Duodenal mucosa (tissue), 2 donors: ENCODE measurements around the gene HYAL1.

ENCODE experiments used
- H3K27ac ChIP-seq: one replicate; pipeline ENCODE4 v1.7.0; 2013; ENCODE audit warnings: low read depth, low read length
- H3K27me3 ChIP-seq, 2 donors: one replicate each; pipeline ENCODE4 v1.7.0; 2013; ENCODE audit warnings: low read length in 2 of 2, control low read depth in 1 of 2; ENCODE audit not compliant: insufficient read depth in 2 of 2, control insufficient read depth in 1 of 2
- H3K36me3 ChIP-seq, 2 donors: one replicate each; pipeline ENCODE4 v1.7.0; 2013; ENCODE audit warnings: low read length in 2 of 2, control low read depth in 1 of 2; ENCODE audit not compliant: insufficient read depth in 2 of 2, control insufficient read depth in 1 of 2
- H3K4me1 ChIP-seq, 2 donors: one replicate each; pipeline ENCODE4 v1.7.0; 2013; ENCODE audit warnings: low read length in 2 of 2, control low read depth in 1 of 2; ENCODE audit not compliant: insufficient read depth in 2 of 2, control insufficient read depth in 1 of 2
- H3K4me3 ChIP-seq, 2 donors: one replicate each; pipeline ENCODE4 v1.7.0; 2013; ENCODE audit warnings: low read length in 2 of 2, low read depth in 1 of 2
- H3K9ac ChIP-seq, 2 donors: one replicate each; pipeline ENCODE4 v1.7.0; 2013; ENCODE audit warnings: low read length in 2 of 2, low read depth in 1 of 2
- H3K9me3 ChIP-seq, 2 donors: one replicate each; pipeline ENCODE4 v1.7.0; 2013; ENCODE audit warnings: low read length in 2 of 2, control low read depth in 1 of 2; ENCODE audit not compliant: control insufficient read depth in 1 of 2

The HYAL1 gene

DNA sequence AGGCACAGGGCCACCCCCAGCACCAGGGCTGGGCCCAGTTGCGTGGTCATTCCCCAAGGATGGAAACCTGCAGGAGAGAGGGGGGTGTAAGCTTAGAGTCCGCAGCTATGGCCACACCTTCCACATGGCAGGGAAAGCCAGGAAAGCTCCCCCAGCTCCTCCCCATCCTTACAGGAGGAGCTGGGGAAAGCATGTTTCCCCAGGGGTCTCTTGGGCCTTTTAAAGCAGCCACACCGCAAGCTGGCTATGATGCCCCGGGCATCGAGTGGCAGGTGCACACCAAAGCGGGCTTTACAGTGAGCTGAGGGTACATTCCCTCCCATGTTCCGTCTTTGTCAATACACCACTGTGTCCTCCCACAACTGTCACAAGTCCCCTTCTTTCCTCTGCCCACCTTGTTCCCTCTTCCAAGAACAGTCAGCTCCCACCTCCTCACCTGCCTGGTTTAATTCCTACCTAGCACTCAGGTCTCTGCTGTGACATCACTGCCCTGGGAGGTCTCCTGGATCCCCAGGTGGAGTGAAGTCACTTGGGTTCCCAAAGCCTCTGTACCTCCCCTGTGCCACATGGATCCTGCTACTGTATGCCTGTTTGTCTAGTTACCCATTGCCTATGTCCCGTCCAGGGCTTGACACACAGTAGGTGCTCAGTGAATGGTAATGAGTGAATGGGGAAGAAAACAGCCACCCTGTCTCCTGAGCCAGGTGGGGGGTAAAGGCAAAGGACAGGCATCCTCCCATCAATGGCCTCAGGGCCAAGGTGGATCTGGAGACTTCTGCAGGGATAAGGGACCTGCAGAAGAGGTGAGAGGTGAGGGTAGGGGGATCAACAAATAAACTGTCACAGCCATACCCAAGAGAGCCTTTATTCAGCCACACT, 7.6 kb downstream of the HYAL1 start:
- Histone ChIP-seq H3K4me3 (no peak overlapping the region), H3K4me1 (peaks cover 40 to 44% of the 10 kb centered on the region in 2 donors), H3K27me3 (no peaks in the 10 kb centered on the region), H3K9me3 (no peaks in the 10 kb centered on the region), H3K27ac (no peak overlapping the region), H3K36me3 (no peaks in the 10 kb centered on the region), H3K9ac (no peak overlapping the region)

DNA sequence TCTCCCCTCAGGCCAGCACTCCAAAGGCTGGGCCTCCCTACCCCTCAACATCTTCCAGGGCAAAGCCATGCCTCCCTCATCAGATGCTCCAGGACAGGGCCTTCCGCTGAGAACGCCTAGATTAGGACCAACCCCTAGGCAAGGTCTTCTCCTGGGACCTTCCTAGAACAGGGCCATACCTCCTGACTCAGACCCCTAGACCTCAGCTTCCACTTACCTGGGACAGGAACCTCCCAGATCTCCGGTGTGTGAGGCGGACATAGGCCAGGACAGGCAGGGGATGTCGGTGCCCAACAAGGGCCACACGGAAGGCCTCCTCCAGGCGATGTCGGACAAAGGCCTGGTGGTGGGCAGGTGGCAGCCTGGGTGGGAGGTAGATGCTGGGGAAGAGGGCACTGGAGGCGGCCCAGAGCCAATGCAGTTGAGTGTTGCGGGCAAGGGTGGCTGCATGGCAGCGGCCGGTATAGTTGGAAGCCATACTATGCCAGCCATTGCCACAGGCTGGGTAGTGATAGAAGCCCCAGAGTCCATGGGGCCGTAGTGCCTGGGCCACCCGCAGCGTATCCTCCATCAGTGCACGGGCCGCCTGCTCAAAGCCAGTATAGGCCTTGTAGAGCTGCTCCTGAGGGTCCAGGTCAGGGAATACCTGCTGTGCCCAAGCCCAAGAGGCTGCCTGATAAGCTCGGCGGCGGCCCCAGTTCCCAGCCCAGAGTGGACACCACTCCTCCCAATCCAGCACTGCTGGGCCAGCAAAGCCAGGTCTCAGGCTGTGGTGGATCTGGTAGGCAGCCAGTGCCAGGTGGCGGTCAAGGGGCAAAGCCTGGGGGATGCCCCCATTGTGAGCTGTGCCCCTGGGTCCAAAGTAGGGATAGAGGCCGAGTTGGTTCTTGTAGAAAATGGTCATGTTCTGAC, 8.6 kb downstream of the HYAL1 start:
- Histone ChIP-seq H3K4me1 (peaks cover 37 to 42% of the 10 kb centered on the region in 2 donors), H3K36me3 (peaks cover 7 to 9% of the 10 kb centered on the region in 2 donors), H3K27ac (no peak overlapping the region), H3K9me3 (no peaks in the 10 kb centered on the region), H3K27me3 (no peaks in the 10 kb centered on the region), H3K4me3 (no peak overlapping the region), H3K9ac (no peak overlapping the region)

DNA sequence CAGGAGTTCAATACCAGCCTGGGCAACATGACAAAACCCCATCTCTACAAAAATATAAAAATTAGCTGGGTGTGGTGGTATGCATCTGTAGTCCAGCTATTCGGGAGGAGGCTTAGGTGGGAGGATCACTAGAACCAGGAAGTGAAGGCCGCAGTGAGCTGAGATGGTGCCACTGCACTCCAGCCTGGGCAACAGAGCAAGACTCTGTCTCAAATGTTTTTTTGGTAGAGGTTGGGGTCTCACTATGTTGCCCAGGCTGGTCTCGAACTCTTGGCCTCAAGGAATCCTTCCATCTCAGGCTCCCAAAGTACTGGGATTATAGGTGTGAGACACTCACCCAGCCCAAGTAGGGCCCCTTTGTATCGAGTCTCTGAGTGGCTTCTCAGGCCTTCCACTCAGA, 9.3 kb downstream of the HYAL1 start:
- Histone ChIP-seq H3K9ac (no peak overlapping the region), H3K9me3 (no peaks in the 10 kb centered on the region), H3K36me3 (peaks cover 13 to 16% of the 10 kb centered on the region in 2 donors), H3K27ac (no peak overlapping the region), H3K4me1 (peaks cover 36 to 41% of the 10 kb centered on the region in 2 donors), H3K4me3 (no peak overlapping the region), H3K27me3 (no peaks in the 10 kb centered on the region)

DNA sequence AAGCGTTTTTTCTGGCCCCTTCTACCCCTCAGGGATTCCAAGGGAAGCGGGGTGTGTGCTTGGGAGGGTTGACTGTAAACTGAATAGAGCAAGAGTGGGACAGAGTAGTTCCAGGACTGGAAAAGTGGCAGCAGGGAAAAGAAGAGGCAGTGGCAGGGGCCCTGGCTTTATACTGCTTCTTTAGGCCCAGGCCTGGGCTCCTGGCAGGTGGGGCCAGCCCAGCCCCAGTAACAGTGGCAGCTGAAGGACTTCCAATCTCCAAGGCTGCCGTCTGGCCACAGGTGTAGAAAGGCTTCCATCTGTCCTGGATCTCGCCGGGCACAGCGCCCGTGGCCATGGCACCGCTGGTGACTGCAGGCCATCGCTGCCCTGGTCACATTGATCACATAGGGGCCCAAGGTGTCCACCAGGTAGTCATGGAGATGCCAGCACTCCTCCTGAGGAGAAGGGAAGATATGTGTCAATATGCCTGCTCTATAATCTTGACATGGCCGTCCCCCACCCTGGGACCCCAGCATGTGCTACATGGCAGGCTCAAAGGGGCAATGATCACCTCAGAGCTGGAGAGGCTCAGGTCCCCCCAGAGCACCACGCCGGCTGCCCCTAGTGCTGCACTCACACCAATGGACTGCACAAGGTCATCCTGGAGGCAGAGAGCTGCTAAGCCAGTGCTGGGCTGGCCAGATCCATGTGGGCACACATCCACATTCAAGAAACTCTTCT, 10.1 kb downstream of the HYAL1 start:
- H3K36me3 ChIP-seq: peaks cover 20 to 24% of the 10 kb centered on the region in 2 donors
- H3K27ac ChIP-seq: no peak overlapping the region
- H3K9me3 ChIP-seq: no peaks in the 10 kb centered on the region
- H3K27me3 ChIP-seq: no peaks in the 10 kb centered on the region
- H3K4me3 ChIP-seq: peak overlapping the region in 1 of 2 donors; percentile 76
- peak overlapping the region; percentile 68 to 86 for H3K9ac ChIP-seq
- H3K4me1 ChIP-seq: peaks cover 28 to 33% of the 10 kb centered on the region in 2 donors

DNA sequence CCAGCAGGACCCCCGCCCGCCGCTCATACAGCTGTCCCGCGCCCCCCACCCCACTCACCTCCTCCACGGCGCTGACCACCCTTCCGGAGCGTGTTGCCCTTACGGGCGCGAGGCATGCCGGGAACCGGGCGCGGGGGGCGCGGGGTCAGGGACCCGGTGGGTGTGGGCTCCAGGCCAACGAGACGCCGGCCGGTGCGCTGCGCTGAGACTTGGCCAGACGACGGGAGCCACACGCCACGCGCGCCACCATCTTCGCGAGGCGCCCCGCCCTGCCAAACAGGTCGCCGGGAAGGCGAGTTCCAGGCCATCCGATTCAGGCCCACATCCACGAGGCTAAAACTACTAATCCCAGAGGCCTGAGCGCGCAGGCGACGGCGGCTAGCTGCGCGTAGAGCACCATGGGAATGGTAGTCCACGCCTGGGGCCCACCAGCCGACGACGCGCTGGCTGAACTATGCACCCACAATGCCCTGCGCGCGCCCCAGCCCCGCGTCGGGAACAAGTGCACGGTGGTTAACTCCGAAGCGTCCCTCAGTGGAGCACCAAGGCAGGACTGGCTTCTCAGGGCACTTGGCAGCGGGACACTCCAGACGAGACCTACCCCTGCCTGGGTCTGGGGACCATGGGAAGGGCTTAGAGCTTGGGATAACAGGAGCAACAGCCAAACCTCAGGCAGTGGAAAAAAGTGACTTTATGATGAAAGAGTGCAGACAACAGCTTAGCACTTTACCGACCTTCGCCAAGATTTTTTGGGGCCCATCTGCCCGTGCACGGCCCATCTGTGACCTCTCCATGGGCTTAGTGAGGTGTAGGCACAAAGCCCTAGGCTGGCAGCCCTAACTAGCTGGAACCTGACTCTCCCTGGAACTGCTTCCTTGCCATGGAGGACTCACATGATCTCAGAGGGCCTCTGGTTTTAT, 11.0 kb downstream of the HYAL1 start, which contains the start of gene IFRD2:
Gene IFRD2, minus strand, starts transcription at position 271 of the 920 bp plus-strand sequence. Its CDS starts 155 bp downstream, at position 116.
- Histone ChIP-seq H3K9me3 (no peaks in the 10 kb centered on the region), H3K27me3 (no peaks in the 10 kb centered on the region), H3K4me3 (peak within 1 kb of the TSS; percentile 92 to 98), H3K36me3 (peaks cover 24 to 32% of the 10 kb centered on the region in 2 donors), H3K9ac (peak within 1 kb of the TSS; percentile 84 to 86), H3K4me1 (peaks cover 22 to 29% of the 10 kb centered on the region in 2 donors), H3K27ac (peak within 1 kb of the TSS; percentile 89)

DNA sequence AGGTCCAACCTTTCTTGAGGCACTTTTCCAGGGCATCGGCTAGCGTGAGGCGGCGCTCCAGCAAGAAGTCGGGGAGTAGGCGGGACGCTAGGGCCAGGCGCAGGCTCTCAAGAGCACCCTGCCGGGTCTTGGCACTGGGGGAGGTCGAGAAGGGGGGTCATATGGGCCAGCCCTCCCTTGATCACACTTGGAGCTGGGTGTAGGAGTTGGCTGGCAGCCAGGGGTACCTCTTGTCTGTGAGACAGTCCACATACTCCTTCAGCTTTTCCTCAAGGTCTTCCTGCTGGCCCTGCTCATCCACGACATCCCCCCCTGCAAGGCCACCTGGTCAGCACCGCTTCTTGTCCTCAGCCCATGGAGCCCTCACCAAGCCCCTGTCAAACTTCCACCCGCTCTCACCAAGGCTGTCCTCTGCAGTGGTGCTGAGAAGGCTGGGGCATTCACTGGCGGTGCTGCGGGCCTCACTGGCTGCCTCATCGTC, 13.2 kb downstream of the HYAL1 start:
- H3K36me3 ChIP-seq: peaks cover 34 to 43% of the 10 kb centered on the region in 2 donors
- no peak overlapping the region for H3K27ac ChIP-seq
- peaks cover 22 to 28% of the 10 kb centered on the region in 2 donors for H3K4me1 ChIP-seq
- H3K9me3 ChIP-seq: no peaks in the 10 kb centered on the region
- H3K4me3 ChIP-seq: no peak overlapping the region
- peak overlapping the region in 1 of 2 donors; percentile 38 for H3K9ac ChIP-seq
- H3K27me3 ChIP-seq: no peaks in the 10 kb centered on the region

DNA sequence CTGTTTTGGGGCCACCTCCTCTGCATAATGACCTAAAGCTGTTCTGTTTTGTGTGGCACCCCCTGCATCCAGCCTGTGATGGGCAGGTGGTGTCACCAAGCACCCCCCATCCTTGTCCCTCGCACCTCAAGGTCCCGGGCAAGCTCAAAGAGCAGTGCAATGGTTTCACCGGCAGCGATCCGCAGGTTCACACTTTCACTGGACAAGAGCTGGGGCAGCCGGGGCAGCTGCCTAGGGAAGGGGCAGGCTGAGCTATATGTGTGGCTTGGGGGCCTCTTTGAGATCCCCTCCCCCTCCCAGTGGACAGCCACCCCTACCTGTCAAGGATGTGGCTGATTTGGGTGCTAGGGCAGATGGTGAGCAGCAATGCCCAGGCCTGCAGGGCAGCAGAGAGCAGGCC, 14.2 kb downstream of the HYAL1 start:
- H3K36me3 ChIP-seq: peaks cover 34 to 43% of the 10 kb centered on the region in 2 donors
- no peak overlapping the region for H3K27ac ChIP-seq
- no peak overlapping the region for H3K9ac ChIP-seq
- H3K27me3 ChIP-seq: no peaks in the 10 kb centered on the region
- H3K4me1 ChIP-seq: peaks cover 22 to 28% of the 10 kb centered on the region in 2 donors
- no peaks in the 10 kb centered on the region for H3K9me3 ChIP-seq
- no peak overlapping the region for H3K4me3 ChIP-seq

DNA sequence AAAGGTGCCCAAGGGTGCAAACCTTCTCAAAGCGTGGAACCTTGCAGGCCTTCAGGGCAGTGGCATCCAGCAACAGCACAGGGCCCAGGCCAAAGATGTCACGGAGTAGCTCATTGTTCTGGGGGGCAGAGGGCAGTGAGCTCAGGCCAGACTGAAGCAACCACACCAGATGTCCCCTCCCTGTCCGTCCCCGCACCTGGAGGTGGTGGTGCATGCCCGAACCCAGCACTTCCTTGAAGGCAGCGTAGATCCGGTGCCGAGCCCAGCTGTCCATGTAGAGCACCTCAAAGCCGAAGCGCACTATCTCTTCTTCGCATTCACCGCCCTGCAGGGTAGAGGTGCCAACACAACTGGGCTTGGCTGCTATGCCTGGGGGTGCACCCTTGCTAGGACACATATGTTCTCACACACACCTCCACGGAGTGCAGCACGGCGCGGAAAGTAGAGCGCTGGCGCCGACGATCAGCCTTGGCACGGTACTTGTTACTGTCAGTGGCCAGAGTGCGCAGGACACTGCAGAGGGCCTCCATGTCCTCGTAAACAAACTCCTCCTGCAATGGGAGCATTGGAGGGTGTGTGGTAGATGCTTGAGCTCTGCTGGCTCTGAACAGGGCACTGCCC, 14.9 kb downstream of the HYAL1 start:
- Histone ChIP-seq H3K9ac (no peak overlapping the region), H3K9me3 (no peaks in the 10 kb centered on the region), H3K36me3 (peaks cover 34 to 43% of the 10 kb centered on the region in 2 donors), H3K27me3 (no peaks in the 10 kb centered on the region), H3K4me1 (peaks cover 22 to 28% of the 10 kb centered on the region in 2 donors), H3K27ac (no peak overlapping the region), H3K4me3 (no peak overlapping the region)
